DMS53 (cell line): ENCODE measurements around the gene NFILZ.

Experiments used
- DNase-seq: peaks from one replicate; lab custom pipeline; 2025; lab: John Stamatoyannopoulos, UW

The NFILZ gene

GRCh38 chr19:8629996-8630683 lies at the start of gene NFILZ:
Gene NFILZ (plus strand): TSS chr19:8630633. CDS start chr19:8676766, 46,133 bp downstream.
- DNase-seq, result no peak

DNA sequence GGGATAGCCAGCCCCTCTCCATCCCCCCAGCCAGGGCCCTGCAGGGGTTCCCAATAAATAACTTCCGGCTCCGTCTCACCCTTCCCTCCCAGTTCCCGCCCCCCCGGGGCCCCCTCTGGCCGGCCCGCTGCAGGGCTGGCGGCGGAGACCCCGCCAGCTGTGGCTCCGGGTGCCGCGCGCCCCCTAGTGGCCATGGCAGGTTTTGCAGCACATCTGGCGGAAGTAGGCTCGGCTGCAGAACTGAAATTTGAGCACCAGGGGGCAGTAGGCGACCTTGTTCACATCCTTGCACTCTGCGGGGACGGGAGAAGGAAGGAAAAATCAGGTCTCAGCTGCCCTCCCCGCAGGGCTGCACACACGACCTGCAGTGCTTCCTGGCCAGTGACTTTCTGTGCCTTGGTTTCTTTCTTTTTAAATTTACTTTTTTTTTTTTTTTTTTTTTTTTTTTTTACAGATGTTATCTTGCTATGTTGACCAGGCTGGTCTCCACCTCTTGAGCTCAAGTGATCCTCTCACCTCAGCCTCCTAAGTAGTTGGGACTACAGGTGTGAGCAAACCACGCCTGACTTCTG lies 49.6 kb upstream of the NFILZ start:
- peak; percentile 64 for DNase-seq

DNA sequence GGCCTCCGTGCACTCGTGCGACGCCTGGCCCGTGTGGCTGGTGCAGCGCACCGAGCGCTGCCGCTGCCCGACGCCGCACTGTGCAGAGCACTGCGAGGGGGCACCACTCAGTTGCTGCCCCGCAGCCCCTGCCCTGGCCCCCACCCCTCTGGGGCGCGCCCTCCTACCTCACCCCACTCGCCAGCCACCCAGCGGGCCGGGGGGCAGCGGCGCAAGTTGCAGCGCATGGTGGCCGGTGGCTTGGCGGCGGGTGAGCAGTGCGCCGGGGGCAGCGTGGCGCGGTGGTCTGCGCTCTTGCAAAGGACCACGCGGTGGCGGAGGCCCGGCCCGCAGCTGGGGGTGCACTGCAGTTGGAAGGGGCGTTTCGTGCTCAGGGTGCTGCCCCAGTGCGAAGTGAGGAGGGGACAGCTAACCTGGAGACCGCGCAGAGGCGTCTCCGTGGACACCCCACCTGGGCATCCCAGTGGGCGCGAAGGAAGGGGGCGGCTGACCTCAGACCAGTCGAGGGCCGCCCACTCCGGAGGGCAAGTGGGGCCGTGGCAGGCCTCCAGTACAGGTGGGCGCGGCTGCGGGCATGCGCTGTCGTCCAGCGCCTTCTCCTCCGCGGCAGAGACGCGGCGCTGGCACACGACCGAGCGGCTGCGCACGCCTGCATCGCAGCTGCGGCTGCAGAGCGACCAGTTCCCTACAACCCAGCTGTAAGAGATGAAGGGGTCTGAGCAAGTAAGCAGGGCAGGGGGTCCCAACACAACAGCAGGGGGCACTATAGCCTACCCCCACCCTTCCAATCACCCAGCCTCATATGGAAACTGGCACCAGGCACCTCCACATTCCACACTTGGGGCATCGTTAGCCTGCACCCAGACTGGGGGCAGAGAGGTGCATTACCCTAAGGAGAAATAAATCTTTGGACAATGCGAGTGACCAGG lies 45.2 kb upstream of the NFILZ start:
- DNase-seq, result no peak

DNA sequence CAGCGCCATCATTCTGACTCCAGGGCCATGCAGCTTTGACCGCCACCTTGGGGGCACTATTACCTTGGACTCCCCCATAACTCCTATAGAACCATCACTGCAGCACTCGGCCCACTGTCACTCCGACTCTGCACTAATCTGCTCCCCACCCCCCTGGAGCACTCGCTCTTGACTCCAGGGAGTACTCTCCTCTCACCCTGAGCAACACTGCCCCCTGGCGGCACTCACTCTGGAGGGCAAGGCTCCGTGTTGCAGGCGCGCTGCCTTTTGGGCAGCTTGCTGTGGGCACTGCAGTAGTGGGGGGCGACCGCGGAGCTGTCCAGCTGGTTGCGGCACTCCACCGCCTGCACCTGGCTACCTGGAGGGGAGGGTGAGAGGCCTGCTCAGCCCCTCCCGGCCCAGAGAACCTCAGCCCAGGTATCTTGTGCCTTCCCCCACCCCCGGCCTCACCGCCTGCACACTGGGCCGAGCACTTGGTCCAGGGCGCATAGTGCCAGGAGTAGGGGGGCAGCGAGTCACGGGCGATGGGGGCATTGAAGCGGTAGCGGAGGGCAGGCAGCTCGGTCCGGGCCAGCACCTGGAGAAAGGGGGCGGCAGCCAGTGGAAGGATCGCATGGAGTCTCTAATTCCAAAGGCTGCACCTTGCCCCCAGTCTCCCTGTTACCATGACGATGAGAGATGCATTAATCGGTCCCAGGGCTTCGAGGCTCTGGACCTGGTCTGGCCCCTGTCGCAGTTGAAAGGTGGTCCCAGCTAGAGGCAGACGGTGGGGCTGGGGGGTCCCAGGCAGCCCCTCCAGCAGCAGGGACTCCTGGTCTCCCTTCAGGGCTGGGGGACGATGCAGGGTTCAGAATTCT lies 44.3 kb upstream of the NFILZ start:
- DNase-seq, result peak; percentile 43

- DNase-seq, result no peak
Measured at GRCh38 chr19:8589177-8589714, 41.2 kb upstream of the NFILZ start.

DNA sequence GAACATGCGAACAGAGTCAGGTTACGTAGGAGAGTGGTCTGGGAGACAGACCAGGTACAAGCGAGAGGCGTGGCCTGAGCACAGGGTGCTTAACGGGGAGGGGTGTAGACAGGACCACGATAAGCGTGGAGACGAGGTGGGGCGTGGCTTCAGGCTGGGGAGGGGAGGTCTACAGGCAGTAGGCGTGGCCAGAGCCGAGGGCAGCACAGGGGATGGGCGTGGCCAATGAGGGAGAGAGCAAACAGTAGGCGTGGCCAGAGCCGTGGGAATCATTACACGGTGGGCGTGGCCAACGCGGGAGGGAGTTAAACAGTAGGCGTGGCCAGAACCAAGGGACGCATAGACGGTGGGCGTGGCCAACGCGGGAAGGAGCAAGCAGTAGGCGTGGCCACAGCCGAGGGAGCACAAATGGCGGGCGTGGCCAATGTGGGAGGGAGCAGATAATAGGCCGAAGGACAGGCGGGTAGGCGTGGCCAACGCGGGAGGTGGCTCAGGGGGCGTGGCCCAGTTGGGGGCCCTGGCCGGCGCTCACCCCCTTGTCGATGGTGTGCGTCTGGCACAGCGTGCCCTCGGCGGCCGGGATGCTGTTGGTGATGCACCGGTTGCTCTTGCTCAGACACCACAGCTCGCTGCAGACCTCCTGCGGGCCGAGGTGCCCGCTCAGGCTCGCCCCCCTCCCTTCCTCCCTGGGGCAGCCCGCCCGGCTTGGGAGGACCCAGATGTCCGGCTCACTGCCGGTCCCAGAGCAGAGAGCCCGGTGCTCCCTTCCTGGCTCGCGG lies 38.0 kb upstream of the NFILZ start:
- DNase-seq, result peak; percentile 28

DNA sequence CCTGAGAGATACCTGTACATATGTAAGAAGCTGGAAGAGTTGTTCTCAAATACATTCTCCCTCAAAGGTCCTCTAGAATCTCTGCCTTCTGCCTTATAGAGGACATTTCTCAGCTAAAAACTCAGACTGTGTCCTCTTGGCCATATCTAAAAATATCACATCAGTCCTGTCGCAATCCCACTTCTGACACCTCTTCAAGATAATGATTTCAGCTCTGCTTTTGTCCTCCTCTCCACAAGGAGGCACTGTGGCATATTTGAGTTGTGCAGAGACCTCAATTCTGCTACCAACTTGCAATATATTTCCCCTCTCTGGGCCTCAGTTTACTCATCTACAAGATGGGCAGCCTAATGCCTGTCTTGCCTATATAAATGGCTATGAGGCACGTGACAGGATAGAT lies 36.5 kb upstream of the NFILZ start:
- no peak for DNase-seq

GRCh38 chr19:8595651-8596050 lies 34.8 kb upstream of the NFILZ start:
- no peak for DNase-seq

DNA sequence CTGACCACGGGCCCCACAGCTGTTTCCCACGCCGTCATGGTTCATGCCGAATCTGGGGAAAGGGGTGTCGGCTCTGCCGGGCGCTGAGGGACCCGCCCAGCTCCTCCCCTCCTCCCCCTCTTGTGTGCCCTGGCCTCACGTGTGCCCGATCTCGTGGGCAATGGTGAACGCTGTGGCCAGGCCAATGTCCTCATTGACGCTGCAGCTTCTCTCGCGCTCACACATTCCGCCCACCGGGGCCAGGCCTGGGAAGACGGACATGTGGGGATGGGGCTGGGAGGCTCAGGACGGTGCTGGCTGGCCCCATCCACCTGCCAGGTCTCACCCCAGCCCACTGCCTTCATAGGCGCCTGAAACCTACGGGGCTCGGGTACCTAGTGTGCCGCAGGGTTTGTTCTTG lies 34.3 kb upstream of the NFILZ start:
- DNase-seq, result no peak

DNA sequence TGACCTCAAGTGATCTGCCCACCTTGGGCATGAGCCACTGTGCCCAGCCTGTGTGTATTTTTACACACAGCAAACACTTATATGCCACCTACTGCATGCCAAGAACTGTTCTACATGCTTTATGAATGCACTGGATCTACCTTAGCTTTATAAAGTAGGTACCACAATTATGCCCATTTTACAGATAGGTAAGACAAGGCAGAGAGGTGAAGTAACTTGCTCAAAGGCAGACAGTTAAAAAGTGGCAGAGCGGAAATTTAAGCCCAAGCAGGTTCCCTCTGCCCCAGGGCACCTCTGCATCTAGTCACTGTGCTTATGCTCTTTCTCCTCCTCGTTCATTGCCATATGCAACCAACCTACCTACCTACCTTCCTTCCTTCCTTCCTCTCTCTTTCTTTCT lies 30.4 kb upstream of the NFILZ start:
- no peak for DNase-seq

GRCh38 chr19:8600816-8601215 lies 29.6 kb upstream of the NFILZ start:
- DNase-seq, result no peak

DNA sequence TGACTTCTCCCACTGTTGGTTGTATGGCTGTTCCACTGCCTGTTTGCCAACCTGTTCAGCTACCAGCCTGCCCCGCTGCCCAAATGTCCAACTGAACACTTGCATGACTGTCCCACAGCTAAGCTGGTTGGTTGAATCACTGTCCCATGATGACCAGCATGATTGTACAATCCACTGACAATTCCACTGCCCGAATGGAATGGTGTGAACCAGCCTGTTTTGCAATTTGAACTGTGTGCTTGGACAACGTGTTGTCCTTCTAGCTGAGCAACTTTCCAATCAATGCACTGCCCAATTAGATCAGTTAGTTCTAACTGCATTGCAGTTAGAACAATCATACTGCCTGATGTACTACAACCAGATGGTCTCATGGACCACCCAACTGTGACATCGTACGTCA lies 28.6 kb upstream of the NFILZ start:
- DNase-seq, result no peak

DNA sequence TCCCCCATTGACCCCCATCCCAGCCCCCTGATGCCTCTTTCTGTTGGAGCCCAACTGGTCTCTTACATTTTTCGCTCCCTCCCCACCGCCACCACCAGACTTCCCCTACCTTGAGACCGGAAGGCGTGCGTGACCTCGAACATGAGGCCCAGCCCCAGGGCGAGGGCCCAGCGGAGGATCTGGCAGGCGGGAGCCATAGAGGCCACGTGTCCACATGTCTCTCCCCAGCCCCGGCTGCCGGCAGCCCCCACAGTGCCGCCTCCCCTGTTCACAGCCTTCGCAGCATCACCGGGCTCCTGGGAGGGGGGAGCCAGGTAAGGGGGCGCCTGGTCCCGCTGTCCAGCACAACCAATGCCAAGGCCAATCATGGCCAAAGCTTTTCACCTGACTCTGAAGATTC lies 24.9 kb upstream of the NFILZ start:
- no peak for DNase-seq

DNA sequence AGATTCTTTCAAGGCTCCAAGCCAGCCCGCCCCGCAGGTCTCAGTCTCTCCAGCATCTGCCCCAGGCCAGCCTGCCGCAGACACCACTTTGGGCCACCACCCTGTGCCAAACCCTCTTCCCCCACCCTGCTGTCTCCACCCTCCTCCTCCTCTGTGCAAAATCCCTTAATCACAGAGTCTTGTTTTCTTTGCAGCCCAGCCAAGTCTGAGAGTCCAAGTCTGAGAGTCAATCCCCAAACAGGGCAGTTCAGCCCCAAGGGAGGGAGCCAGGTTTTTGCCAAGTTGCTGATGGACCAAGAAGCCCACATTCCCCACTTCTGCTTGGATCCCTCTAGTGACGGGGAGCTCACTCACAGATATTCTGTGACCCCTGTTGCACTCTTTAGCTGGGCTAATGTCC lies 23.0 kb upstream of the NFILZ start:
- no peak for DNase-seq

- DNase-seq, result no peak
Measured at GRCh38 chr19:8608941-8609278, 21.5 kb upstream of the NFILZ start.

DNA sequence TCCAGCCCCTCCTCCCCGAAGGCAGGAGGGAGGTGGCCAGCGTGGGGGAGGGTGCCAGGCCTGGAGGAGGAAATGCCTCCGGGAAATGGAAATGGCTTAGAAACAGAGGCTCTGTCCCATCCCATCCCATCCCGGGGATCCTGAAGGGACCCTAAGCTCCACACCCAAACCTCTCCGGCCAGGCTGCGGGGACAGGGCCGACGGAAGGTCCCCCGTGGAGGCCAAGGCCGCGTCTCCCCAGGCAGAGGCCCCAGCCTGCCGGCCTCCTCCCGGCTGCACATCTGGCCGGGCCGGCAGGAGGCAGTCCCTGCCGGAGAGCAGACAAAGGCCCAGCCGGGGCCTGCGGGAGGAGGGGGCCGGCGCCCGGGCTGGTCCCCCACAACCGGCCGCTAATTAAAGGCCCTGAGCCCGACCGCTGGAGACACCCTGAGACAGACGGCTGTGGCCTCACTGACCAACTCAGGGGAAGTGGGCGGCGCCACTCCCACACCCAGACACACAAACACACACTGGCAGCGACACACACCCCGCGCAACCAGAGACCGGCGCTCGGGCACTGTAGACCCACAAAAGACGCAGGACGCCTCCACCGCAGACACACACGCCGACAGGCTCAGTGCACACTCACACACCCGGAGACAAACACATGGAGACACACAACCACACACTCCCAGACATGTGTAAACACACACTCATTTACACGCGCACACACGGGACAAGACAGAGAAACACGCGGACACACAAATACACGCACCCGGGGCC lies 21.0 kb upstream of the NFILZ start:
- no peak for DNase-seq

GRCh38 chr19:8610041-8610935 lies 20.1 kb upstream of the NFILZ start, which contains the start of gene ADAMTS10:
Gene ADAMTS10 (minus strand): TSS chr19:8610715. CDS start chr19:8605710, 5,005 bp downstream.
- no peak for DNase-seq

GRCh38 chr19:8610936-8611300 lies 19.5 kb upstream of the NFILZ start:
- no peak for DNase-seq

DNA sequence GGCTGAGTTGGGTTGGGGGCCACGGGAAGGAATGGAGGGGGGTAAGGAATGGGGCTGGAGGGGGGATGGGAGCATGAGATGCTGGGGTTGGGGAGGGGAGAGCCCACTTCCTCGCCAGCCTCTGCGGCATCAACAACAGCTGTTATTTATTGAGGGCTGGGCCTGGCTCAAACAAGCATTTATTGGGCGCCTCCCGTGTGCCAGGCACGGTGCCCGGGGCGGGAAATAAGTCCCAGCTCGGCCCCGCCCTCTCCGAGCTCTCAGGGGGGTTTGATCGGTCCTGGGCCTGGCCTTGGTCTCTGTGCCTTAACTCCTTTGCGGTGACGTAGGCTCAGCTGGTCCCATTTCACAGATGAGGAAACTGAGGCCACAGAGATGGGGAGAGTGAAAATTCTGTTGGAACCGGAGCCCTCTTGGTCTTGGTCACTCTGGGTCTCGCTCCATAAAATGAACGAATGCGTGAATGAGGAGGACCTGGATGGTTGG lies 19.0 kb upstream of the NFILZ start:
- DNase-seq, result no peak
